ENCODE results near the gene CEBPE.

CEBPE gene

DNA sequence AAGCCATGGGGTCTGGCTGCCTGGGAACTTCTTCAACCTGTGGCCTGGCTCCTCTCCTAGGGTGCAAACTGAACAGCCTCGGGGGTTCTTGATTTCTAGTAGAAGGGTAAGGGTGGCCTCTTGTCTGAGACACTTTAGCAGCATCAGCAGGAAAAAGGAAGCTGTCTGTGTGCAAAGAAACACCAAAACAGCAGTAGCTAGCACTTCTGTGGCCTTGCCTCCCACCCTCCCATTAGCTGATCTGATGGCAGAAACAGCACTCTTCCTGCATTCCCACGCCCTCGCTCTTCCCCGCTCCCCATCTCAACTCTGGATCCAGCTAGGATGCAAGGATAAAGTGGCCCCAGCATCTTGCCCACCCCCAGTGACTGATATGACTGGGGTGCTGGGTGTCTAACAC lies 43.7 kb upstream of the CEBPE start:
- Histone ChIP-seq H3F3A (ENCODE audit: low read depth) (no peaks in the 10 kb centered on the region), H3K4me2 (ENCODE audit: low read depth, low read length, poor library complexity, severe bottlenecking) (no peak overlapping the region), H3K4me3 (ENCODE audit: low read length, poor library complexity, severe bottlenecking) (no peak overlapping the region), H4K20me1 (ENCODE audit: insufficient read depth, low read length, poor library complexity, severe bottlenecking) (no peaks in the 10 kb centered on the region), H2AFZ (ENCODE audit: low read length) (peak overlapping the region; percentile 62; the same call in 1 of the 2 replicates), H3K9me3 (ENCODE audit: insufficient read depth, low read depth, low read length) (no peaks in the 10 kb centered on the region), H3K79me2 (ENCODE audit: insufficient read depth, low read length) (no peaks in the 10 kb centered on the region), H3K4me1 (ENCODE audit: insufficient read depth, low read length, poor library complexity, severe bottlenecking) (no peaks in the 10 kb centered on the region), H3K9ac (ENCODE audit: low read depth, low read length, poor library complexity, severe bottlenecking) (no peak overlapping the region), H3K27me3 (ENCODE audit: insufficient read depth, low read length, poor library complexity, severe bottlenecking) (no peaks in the 10 kb centered on the region), H3K36me3 (ENCODE audit: insufficient read depth, low read length) (no peaks in the 10 kb centered on the region), H3K9me2 (replicated peaks; ENCODE audit: low read depth, low read length) (no peaks in the 10 kb centered on the region)
- TF ChIP-seq EZH2phosphoT487 (IDR thresholded peaks at IDR 0.05; ENCODE audit: borderline replicate concordance) = no peak
- no peak for TF ChIP-seq CTCF (conservative IDR thresholded peaks at IDR 0.05; ENCODE audit: low read length)

GRCh38 chr14:23162005-23162404 lies 43.0 kb upstream of the CEBPE start:
- no peaks in the 10 kb centered on the region for H3K4me1 ChIP-seq (ENCODE audit: insufficient read depth, low read length, poor library complexity, severe bottlenecking)
- peaks cover 5% of the 10 kb centered on the region for H3K27me3 ChIP-seq (ENCODE audit: insufficient read depth, low read length, poor library complexity, severe bottlenecking)
- H3K9ac ChIP-seq (ENCODE audit: low read depth, low read length, poor library complexity, severe bottlenecking) = no peak overlapping the region
- no peak overlapping the region for H3K4me3 ChIP-seq (ENCODE audit: low read length, poor library complexity, severe bottlenecking)
- H3K4me2 ChIP-seq (ENCODE audit: low read depth, low read length, poor library complexity, severe bottlenecking) = no peak overlapping the region
- H3K9me3 ChIP-seq (ENCODE audit: insufficient read depth, low read depth, low read length) = no peaks in the 10 kb centered on the region
- no peaks in the 10 kb centered on the region for H3K79me2 ChIP-seq (ENCODE audit: insufficient read depth, low read length)
- no peaks in the 10 kb centered on the region for H3F3A ChIP-seq (ENCODE audit: low read depth)
- H4K20me1 ChIP-seq (ENCODE audit: insufficient read depth, low read length, poor library complexity, severe bottlenecking) = no peaks in the 10 kb centered on the region
- no peaks in the 10 kb centered on the region for H3K9me2 ChIP-seq (replicated peaks; ENCODE audit: low read depth, low read length)
- TF ChIP-seq EZH2phosphoT487 (IDR thresholded peaks at IDR 0.05; ENCODE audit: borderline replicate concordance) (no peak), CTCF (conservative IDR thresholded peaks at IDR 0.05; ENCODE audit: low read length) (no peak)
- no peak overlapping the region for H2AFZ ChIP-seq (ENCODE audit: low read length)
- H3K36me3 ChIP-seq (ENCODE audit: insufficient read depth, low read length) = no peaks in the 10 kb centered on the region

DNA sequence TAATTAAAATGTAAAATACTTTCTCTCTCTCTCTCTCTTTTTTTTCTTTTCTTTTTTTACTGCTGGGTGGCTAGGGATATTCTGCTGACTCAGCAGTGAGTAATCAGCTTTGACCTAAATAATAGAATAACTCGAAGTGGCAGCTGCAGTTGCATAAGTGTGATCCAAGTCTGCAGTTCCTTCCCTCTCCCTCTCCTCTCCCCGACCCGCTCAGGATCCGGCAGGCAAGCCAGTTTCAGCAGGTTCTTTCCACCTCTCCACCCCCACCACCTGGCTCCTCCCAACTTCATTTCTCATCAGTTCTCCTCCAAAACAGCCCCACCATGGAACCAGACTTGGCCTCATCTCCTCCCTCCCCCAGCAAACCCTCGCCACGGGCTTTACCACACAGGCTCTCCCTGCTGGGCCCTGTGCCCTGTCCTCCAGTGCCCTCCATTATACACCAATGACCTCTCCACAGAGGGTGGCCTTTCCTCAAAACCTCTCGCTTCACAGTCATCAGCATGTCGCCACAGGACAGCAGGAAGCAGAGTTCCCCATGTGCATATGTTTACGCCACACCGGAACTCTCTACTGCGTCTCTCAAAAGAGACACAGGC lies 42.0 kb upstream of the CEBPE start:
- Histone ChIP-seq H3F3A (ENCODE audit: low read depth) (no peaks in the 10 kb centered on the region), H3K9ac (ENCODE audit: low read depth, low read length, poor library complexity, severe bottlenecking) (no peak overlapping the region), H3K9me2 (replicated peaks; ENCODE audit: low read depth, low read length) (no peaks in the 10 kb centered on the region), H3K27me3 (ENCODE audit: insufficient read depth, low read length, poor library complexity, severe bottlenecking) (peaks cover 14% of the 10 kb centered on the region), H3K4me2 (ENCODE audit: low read depth, low read length, poor library complexity, severe bottlenecking) (no peak overlapping the region), H2AFZ (ENCODE audit: low read length) (no peak overlapping the region), H4K20me1 (ENCODE audit: insufficient read depth, low read length, poor library complexity, severe bottlenecking) (no peaks in the 10 kb centered on the region), H3K9me3 (ENCODE audit: insufficient read depth, low read depth, low read length) (no peaks in the 10 kb centered on the region), H3K4me3 (ENCODE audit: low read length, poor library complexity, severe bottlenecking) (no peak overlapping the region), H3K79me2 (ENCODE audit: insufficient read depth, low read length) (no peaks in the 10 kb centered on the region), H3K36me3 (ENCODE audit: insufficient read depth, low read length) (no peaks in the 10 kb centered on the region), H3K4me1 (ENCODE audit: insufficient read depth, low read length, poor library complexity, severe bottlenecking) (no peaks in the 10 kb centered on the region)
- no peak for TF ChIP-seq CTCF (conservative IDR thresholded peaks at IDR 0.05; ENCODE audit: low read length)
- TF ChIP-seq EZH2phosphoT487 (IDR thresholded peaks at IDR 0.05; ENCODE audit: borderline replicate concordance) = no peak

Measured in Loucy (cell line).